SIG-M5 treated with dmso at 0.1 percent for 504 hours (cell line): ENCODE measurements around the gene NUP43.
"Not testable (repeated sequence)": the region's sequence is repeated elsewhere in the genome, so short reads cannot be mapped to it uniquely, and the experiment has no call there.

ENCODE experiments used
- DNase-seq: peaks from one replicate; lab custom pipeline; 2025; ENCODE audit not compliant: unreplicated experiment; lab: John Stamatoyannopoulos, UW

The NUP43 gene, protein sequence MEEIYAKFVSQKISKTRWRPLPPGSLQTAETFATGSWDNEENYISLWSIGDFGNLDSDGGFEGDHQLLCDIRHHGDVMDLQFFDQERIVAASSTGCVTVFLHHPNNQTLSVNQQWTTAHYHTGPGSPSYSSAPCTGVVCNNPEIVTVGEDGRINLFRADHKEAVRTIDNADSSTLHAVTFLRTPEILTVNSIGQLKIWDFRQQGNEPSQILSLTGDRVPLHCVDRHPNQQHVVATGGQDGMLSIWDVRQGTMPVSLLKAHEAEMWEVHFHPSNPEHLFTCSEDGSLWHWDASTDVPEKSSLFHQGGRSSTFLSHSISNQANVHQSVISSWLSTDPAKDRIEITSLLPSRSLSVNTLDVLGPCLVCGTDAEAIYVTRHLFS

DNA sequence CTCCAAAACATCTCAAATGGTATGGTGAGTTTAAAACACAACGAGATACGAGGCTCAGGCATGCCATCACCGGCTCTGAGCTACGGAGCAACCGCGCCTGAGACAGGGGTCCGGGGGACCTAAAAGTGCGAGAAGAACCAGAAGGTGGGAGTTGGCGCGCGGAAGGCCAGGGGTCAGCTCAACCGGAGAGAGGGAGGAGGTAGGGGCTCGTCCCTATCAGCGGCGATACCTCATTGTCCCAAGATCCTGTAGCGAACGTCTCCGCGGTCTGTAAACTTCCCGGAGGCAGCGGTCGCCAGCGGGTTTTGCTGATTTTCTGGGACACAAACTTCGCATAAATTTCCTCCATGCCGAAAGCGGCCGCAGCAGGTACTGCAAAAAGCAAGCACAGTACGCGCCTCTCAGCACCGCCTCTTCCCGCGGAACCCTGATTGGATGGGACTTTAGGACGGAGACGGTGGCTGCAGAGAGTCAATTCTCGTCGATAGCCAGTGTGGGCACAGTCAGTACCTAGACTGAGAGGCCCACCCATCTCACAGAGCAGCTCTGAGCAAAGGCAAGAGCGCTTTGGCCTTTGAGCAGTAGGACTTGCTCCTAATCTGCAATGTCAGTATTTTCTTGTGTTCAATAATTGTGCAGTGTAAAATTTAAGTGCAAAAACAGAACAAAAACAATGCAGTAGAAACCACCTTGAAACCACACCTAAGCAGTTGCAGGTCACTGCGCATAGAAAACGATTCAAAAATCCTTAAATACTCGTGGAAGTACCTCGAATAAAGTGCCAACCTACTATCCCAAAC lies at the start of gene NUP43:
Gene NUP43, minus strand, starts transcription at position 383 of the 800 bp plus-strand sequence. Its CDS starts 34 bp downstream, at position 349.
- DNase-seq = peak; percentile 92

DNA sequence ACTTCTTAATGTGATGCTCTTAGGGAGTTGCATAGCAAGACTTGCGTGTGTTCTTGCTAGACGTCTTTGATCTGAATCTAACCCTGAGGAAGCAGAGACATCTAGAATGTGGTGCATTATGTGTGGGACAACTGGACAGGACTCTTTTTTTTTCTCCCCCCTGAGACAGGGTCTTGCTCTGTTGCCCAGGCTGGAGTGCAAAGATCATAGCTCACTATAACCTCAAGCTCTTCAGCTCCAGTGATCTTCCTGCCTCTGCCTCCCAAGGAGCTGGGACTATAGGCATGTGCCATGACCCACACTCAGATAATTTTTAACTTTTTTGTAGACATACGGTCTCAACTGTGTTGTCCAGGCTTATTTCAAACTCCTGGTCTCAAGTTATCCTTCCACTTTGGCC lies 37.2 kb upstream of the NUP43 start:
- no peak for DNase-seq

DNA sequence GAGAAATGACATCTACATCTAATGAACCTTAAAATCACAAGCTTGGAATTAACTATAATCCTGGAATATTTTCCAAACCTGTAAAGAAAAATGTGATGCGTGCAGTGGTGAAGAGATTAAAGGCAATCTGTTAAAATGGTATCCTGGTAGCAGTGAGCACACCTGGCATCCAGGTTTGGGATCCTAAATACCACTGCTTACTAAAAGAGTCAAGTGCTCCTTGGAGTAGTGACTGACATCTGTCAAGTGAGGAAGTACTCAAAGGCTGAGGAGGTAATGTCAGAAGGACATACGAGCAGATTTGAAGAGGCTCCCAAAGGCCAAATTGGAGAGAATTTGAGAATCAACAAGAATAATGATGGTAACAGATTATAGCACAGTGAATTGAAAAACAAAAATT lies 36.0 kb upstream of the NUP43 start:
- no peak for DNase-seq

DNA sequence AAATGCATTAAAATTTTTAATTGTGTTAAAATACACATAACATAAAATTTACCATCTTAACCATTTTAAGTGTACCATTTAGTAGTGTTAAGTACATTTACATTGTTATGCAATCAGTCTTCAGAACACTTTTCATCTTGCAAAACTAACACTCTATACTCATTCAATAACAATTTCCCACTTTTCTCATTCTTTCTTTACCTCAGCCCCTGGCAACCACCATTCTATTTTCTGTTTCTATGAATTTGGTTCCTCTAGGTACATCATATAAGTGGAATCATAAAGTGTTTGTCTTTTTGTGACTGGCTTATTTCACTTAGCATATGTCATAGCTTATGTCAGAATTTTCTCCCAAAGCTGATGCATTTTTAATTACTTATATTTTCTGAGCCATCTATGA lies 35.4 kb upstream of the NUP43 start:
- DNase-seq = no peak

DNA sequence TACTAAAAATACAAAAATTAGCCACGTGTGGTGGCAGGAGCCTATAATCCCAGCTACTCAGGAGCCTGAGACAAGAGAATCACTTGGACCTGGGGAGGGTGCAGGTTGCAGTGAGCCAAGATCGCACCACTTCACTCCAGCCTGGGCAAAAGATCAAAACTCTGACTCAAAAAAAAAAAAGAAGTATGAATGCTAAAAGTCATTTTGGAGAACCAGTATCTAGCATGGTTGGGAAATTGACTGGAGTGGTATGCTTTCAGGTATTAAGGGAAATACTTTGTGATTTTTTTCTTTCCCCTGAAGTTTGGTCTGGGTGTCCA lies 33.3 kb upstream of the NUP43 start:
- DNase-seq = no peak

DNA sequence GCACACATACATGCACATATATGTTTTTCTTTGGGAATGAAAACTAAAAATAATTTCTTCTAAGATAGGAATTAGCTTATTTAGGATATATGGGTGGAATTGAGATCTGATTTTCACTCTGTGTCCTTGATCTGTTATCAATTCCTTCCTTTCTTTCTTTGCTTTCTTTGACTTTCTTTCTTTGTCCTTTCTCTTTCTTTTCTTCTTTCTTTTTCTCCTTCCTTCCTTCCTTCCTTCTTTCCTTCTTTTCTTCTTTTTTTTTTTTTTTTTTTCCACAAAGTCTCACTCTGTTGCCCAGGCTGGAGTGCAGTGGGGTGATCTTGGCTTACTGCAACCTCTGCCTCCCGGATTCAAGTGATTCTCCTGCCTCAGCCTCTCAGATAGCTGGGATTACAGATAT lies 31.3 kb upstream of the NUP43 start:
- no peak for DNase-seq

DNA sequence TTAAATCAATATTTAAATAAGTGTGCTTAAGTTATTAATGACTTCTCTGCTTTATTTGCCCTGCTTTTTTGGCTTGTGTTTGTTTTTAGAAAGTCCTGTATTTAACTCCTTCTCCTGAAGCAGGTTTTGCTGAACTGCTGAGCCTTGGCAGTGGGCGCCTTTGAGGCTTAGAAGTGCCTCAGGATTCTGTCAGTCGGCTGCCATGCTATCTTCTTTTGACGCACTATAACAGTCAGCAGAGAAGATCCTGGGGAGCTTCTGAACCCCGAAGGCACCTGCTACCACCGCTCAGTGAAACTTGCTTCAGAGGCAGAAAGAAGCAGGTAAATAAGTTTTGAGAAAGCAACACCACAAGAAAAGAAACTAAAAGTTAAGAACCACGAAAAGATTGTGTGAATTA lies 25.6 kb upstream of the NUP43 start:
- DNase-seq = no peak

DNA sequence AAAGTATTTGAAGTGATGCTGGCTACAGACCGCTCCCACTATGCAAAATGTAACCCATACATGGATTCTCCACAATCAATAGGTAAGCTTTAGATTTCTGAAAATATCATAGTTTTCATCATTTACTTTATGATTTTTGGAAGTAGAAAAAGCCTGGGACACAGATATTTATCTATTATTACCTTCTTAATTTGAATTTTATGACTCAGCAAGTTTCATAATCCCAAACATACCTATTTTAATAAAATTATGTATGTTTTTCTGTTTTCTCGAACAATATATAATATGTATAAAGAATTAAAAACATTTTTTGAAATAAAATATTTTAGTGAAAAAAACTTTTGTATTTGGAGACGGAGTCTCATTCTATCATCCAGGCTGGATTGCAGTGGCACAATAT lies 24.9 kb upstream of the NUP43 start:
- no peak for DNase-seq

DNA sequence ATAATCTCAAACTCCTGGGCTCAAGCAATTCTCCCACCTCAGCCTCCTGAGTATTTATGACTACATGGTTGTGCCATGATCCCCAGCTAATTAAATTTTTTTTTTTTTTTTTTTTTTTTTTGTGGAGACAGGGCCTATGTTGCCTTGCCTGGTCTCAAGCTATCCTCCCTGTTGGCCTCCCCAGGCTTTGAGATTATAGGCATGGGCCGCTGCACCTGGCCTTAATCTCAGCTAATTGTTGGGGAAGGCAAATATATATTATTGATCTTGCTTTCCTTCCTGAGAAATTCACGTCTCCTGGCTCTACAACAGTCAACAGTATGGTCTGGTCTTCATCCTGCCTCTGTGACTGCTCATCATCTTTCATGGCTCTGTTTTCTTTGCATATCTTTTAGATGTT lies 23.3 kb upstream of the NUP43 start:
- DNase-seq = no peak

DNA sequence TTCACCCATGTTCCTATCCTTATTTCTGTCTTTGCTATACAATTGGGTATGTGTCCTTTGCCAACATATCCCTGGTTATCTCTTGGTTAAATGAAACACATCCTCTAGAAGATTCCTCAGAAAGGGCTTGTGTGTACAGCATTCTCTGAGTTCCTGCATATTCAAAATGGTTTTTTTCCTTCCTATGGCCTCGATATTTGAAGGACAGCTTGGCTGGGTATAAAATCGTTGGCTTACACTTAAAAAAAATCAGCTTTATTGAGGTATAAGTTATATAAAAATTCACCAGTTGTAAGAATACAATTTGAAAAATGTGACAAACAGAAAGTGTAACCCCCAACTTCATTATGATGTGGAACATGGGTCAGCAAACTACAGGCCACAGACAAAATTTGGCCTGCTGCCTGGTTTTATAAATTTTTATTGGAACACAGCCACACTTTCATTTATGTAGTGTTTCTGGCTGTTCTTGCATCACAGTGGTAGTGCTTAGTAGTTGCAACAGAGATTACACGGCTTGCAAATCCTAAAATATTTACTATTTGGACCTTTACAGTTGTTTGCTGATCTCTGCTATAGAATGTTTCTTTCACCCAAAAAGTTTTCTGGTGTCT lies 19.9 kb upstream of the NUP43 start:
- peak; percentile 13 for DNase-seq

DNA sequence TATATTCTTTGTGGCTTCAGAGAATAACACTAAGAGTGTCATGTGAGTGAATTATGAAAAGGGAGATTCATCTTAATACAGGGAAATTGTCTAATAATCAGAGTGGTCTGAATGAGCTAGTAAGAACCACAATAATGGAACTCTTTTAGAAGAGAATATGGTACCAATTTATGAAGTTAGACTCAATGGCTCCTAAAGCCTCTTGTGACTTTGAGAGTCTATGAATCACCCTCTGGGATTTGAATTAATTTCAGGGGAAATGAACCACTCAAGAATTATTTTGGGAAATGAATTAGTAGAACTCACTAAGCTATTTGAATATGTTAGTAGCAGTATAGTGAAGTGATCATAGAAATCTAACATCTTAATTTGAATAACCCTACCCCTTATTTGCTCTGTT lies 17.5 kb upstream of the NUP43 start:
- no peak for DNase-seq

DNA sequence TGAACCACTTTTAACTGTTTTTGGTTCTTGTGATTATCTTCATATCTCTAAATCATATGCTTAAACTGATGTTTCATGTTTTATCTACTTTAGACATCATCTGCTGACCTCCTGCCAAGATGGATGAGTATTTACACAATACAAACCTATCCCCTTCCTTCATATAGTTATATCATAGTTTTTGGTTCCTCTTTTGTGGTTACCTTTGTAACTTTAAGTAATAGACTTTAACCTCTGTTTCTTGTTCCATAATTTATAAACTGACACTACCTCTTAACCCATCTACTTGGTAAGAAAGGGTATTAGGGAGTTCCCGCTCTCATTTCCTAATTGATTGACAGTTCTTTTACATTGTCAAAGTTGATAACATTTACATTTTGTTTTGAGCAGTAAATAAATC lies 15.1 kb upstream of the NUP43 start:
- DNase-seq = peak; percentile 78

DNA sequence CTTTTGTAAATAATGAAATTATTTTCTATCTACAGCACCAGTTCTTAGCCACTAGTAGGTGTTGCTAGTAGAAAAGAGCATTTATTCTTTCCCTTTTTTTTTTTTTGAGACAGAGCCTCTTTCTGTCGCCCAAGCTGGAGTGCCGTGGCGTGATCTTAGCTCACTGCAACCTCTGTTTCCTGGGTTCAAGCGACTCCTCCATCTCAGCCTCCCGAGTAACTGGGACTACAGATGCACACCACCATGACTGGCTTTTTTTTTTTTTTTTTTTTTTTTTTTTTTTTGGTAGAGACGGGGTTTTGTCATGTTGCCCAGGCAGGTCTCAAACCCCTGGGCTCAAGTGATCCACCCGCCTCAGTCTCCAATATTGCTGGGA lies 9.9 kb upstream of the NUP43 start:
- DNase-seq = no peak

DNA sequence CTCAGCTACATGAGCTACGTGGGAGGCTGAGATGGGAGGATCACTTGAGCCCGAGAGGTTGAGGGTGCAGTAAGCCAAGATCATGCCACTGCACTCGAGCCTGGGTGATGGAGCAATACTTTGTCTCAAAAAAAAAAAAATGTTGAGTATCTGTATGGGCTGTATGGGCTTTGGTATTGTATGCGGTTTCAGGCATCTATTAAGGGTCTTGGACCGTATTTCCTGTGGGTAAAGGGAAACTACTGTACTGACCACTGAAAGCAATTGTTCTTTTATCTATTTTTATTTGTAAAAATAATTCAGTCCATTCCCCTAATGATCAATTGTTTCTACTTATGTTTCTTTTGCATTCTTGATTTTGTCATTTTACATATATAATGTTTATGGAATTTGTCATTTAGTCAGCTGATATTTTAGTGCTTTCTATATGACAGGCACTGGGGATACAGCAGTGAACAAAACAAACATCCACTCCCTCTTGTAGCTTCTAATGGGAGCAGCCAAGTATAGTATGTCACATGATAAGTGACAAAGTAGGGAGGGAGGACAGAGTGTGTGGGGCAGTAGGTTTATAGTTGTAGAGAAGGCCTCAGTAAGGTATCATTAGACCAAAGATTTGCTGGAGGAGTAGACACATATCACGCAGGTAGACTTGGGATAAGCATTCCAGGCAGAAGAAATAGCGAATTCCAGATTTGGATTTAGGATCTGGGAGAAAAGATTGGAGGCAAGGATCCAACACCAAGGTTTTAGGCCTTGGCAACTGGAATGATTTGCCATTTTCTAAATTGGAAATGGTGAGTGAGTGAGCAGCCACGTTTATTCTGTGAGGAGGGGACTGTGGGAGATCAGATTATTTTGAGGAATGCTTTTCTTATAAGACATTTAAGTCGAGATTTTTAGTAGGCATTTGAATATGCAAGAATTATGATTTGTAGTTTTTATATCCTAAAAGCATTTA lies 9.3 kb upstream of the NUP43 start:
- DNase-seq = no peak

DNA sequence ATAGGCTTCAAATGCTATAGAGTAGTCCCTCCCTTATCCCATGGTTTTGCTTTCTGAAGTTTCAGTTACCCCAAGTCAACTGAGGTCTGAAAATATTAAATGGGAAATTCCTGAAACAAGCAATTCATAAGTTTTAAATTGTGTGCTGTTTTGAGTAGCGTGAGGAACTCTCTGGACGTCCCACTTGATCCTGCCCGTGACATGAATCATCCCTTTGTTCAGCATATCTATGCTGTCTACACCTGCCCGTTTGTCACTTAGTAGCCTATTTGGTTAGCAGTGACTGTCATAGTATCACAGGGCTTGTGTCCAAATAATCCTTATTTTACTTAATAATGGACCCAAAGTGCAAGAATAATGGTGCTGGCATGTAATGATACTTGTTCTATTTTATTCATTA lies 8.2 kb upstream of the NUP43 start:
- DNase-seq = no peak

DNA sequence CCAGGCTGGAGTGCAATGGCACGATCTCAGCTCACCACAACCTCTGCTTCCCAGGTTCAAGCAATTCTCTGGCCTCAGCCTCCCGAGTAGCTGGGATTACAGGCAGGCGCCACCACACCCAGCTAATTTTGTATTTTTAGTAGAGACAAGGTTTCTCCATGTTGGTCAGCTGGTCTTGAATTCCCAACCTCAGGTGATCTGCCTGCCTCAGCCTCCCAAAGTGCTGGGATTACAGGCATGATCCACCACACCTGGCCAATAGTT lies 7.0 kb upstream of the NUP43 start:
- not testable (repeated sequence) for DNase-seq

DNA sequence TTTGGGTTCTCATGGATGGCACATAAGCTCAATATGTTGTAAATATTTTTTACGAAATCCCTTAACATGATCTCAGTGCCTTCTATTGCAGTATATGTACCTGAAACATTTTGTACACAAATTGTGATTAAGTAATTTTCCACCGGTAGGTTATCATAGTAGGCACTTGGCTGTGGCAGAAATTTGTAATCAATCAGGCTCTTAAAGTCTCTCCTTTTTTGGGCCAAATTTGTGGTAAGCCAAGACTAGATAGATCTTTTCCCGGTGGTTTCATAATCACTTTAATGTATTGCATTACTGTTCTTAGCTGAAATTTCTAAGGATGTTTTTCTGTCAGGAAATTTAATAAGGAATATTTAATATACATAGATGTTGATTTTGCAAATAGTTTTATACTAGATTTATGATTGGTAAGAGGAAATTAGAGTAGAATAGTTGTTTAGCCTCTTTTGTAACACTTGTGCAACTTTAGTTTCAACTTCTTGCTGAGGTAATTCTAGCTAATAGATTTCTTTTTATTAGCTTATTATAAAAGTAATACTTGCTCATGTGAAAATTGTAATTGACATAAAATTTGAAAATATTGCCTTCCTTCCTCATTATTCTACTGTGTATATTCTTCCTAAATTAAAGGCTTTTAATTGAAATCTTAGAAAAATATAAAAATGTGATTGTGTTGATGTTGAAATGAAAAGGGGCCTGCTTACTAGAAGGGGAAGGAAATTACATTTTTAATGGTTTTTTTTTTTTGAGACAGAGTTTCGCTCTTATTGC lies 6.5 kb upstream of the NUP43 start:
- peak; percentile 66 for DNase-seq

DNA sequence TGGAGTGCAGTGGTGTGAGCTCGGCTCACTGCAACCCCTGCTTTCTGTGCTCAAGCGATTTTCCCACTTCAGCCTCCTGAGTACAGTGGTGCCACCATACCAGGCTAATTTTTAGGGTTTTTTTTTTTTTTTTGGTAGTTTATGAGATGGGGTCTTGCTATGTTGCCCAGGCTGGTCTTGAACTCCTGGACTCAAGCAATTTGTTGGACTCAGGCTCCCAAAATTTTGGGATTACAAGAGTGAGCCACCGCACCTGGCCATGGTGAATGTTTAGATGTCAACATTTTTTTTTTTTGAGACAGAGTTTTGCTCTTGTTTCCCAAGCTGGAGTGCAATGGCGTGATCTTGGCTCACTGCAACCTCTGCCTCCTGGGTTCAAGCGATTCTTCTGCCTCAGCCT lies 5.6 kb upstream of the NUP43 start:
- DNase-seq = not testable (repeated sequence)

DNA sequence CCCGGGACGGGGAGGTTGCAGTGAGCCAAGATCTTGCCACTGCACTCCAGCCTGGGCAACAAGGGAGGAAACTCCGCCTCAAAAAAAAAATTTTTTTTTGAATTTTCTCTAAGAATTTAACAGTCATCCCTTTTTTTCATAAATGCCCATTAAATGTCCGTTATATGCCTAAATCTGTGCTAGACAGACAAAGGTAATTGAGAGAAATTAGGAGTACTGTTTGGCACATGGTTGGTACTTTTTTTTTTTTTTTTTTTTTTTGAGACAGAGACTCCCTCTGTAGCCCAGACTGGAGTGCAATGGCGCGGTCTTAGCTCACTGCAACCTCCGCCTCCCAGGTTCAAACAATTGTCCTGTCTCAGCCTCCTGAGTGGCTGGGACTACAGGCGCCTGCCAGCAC lies 4.9 kb upstream of the NUP43 start:
- DNase-seq = no peak

DNA sequence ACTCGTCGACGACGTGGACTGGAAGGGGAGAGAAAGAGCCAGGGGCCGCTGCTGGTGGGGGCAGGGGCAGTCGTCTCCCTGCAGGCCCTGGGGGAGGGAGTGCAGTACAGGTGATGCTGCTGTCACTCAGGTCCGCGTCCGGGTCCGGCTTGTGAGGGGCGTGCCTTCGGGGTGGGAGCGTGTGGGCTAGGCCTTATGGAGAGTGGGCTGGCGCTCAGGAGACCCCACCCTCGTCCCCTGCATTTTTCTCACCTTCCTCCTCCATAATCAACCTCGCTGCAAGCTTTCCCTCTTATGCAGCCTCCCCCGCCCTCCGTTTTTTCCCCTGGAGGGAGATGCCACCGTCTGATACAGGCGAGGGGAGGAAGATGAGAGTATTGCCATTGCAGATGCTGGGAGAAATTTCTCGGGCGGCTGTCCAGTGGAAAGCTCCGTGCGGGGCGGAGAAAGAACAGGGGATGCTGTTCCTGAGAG lies 3.8 kb upstream of the NUP43 start:
- DNase-seq = peak; percentile 69
